Peyer's patch (tissue), 4 donors: ENCODE data around the gene FAM170B. TPM values are rescaled to one million over a fixed set of nuclear protein-coding genes. Genes with fewer than 3 reads are reported as not detected.
A peak's percentile ranks its signal among the peaks of the same experiment; 100 is the strongest.

Experiments used
- DNase-seq, 3 donors: peaks; one replicate each; pipeline ENCODE4 v3.0.0-alpha.2; 2017 to 2019
- H3K27ac ChIP-seq, 4 donors: fragments of 200-600 bp; sonication (generic); one replicate each; pipeline ENCODE4 v1.5.1; 2016 to 2019
- H3K27me3 ChIP-seq, 2 donors: fragments of 200-600 bp; sonication (generic); one replicate each; pipeline ENCODE4 v1.5.1; 2019
- H3K36me3 ChIP-seq, 3 donors: fragments of 200-600 bp; sonication (generic); one replicate each; pipeline ENCODE4 v1.5.1; 2016 to 2019
- H3K4me1 ChIP-seq, 4 donors: fragments of 200-600 bp; sonication (generic); one replicate each; pipeline ENCODE4 v1.5.1; 2016 to 2019
- H3K4me3 ChIP-seq, 4 donors: fragments of 200-600 bp; sonication (generic); 1 replicate in 3 of 4; 2 replicates in 1 of 4; pipeline ENCODE4 v1.5.1; 2016 to 2019; ENCODE audit warnings: mild to moderate bottlenecking in 1 of 4
- H3K9me3 ChIP-seq, 4 donors: fragments of 200-600 bp; sonication (generic); one replicate each; pipeline ENCODE4 v1.5.1; 2016 to 2019; ENCODE audit warnings: mild to moderate bottlenecking in 1 of 4
- POLR2A ChIP-seq, 2 donors: fragments of 450-650 bp; IDR thresholded peaks; one replicate each; pipeline ENCODE4 v1.5.1; 2017; ENCODE audit warnings: antibody characterized with exemption in 2 of 2, mild to moderate bottlenecking in 2 of 2, moderate library complexity in 2 of 2
- total RNA-seq, 4 donors: library from RNA; depleted of rRNA; stranded (reverse); fragments of >200 nt; gene quantifications; one replicate each; pipeline ENCODE4 v1.1.0, GENCODE V29; 2016
- TF ChIP-seq, protein P1 (sequence below), 6 experiments: fragments of 450-650 bp in 4 of 6; fragments of 200-600 bp in 2 of 6; sonication (generic) in 1 of 6; IDR thresholded peaks; one replicate each; pipeline ENCODE4 v1.5.1; 2017 to 2019; ENCODE audit warnings: antibody characterized with exemption in 6 of 6, mild to moderate bottlenecking in 3 of 6, moderate library complexity in 1 of 6

The FAM170B gene
- total RNA-seq, 4 donors from 2014 or later: not detected

DNA sequence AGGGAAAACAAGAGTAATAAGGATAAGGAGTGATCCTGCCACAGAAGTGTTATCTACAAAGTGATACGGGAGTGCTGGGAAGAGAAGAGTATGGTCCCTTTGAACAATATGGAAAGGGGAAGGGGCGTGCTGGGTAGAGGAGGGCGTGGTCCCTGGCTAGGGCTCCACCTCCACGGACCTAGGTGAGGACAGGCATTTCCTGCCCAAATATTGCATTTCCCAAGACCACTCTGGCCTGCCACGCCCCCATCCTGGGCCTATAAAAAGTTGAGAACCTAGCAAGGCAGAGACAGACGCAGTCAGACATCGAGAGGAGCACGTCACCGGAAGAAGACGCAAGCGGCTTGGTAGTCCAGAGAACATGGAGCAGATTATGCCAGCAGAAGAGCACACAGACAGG, 41.3 kb downstream of the FAM170B start:
- no peak for TF ChIP-seq POLR2A (IDR thresholded peaks at IDR 0.05)
- TF ChIP-seq, protein P1, sequence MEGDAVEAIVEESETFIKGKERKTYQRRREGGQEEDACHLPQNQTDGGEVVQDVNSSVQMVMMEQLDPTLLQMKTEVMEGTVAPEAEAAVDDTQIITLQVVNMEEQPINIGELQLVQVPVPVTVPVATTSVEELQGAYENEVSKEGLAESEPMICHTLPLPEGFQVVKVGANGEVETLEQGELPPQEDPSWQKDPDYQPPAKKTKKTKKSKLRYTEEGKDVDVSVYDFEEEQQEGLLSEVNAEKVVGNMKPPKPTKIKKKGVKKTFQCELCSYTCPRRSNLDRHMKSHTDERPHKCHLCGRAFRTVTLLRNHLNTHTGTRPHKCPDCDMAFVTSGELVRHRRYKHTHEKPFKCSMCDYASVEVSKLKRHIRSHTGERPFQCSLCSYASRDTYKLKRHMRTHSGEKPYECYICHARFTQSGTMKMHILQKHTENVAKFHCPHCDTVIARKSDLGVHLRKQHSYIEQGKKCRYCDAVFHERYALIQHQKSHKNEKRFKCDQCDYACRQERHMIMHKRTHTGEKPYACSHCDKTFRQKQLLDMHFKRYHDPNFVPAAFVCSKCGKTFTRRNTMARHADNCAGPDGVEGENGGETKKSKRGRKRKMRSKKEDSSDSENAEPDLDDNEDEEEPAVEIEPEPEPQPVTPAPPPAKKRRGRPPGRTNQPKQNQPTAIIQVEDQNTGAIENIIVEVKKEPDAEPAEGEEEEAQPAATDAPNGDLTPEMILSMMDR (IDR thresholded peaks at IDR 0.05): no peak
- no peak for DNase-seq
- Histone ChIP-seq H3K4me3 (no peak overlapping the region), H3K9me3 (no peaks in the 10 kb centered on the region), H3K4me1 (no peaks in the 10 kb centered on the region), H3K27me3 (no peaks in the 10 kb centered on the region), H3K36me3 (no peaks in the 10 kb centered on the region), H3K27ac (no peak overlapping the region)

DNA sequence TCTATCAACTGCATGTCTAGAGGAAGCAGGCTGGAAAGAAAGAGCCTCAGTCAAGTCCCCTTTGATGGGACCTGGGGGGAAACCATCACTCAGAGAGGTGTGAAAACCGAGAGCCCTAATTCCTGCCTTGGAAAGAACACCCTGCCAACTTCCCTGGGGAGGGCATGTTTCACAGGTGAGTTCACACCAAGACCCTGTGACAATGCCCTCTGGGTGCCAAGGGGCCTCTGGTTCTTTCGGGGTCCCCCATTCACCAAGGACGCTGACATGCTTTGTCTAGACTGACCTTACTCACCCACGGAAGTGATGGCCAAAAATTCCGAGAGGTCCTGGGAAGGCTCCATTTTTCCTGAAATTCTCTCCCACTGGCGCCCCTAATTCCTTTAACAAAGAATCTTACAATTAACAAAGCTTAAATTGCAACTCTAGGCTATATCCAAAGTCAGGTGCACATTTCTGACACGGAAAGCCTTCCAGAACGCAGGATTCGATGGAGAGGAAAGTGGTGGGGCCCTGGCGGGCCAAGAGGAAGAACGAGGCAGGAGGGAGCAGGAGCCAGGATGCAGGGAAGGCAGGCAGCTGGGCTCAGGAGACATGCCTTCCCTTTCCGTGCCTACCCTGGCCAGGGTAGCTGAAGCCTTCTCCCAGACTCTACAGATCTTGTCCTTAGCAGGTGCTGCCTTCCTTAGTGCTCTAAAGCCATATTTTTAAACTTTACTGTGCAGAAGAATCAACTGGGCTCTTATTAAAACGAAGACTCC, 42.2 kb downstream of the FAM170B start:
- DNase-seq: no peak
- H3K9me3 ChIP-seq: no peaks in the 10 kb centered on the region
- no peak overlapping the region for H3K27ac ChIP-seq
- H3K4me1 ChIP-seq: no peaks in the 10 kb centered on the region
- no peak overlapping the region for H3K4me3 ChIP-seq
- no peak for TF ChIP-seq POLR2A (IDR thresholded peaks at IDR 0.05)
- TF ChIP-seq, protein P1 (IDR thresholded peaks at IDR 0.05): no peak
- H3K27me3 ChIP-seq: no peaks in the 10 kb centered on the region
- H3K36me3 ChIP-seq: no peaks in the 10 kb centered on the region

DNA sequence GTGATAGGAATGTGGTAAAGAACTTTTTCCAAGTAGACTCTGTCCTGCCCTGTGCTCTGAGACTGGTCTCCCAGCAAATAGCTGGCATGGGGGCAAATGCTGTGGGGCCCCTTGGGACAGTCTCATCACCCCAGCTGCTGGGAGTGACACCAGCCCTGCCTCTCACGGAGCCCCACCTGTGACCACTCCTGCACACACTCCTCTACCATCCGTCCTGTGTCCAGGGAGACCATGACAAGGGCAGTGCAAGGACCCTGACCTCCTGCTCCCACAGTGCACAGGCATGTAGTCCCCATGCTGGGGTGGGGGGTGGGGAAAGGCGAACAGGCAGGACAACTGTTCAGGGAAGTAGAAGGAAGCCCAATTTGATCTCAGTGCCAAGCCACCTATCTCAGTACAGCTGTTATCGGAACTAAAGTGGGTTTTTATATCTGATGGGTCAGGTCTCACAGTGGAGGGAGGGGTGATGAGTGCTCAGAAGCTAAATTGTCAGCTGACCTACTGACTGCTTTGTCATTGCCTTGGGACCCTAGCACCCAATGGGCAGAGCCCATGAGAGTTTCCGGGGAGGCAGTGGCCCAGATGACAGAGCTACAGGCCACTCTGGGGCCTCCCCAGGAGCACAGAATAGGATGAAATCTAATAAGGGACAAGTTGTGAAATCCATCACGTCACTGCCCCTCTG, 43.0 kb downstream of the FAM170B start:
- no peaks in the 10 kb centered on the region for H3K4me1 ChIP-seq
- no peak overlapping the region for H3K4me3 ChIP-seq
- H3K27me3 ChIP-seq: no peaks in the 10 kb centered on the region
- no peaks in the 10 kb centered on the region for H3K9me3 ChIP-seq
- H3K27ac ChIP-seq: no peak overlapping the region
- TF ChIP-seq, protein P1 (IDR thresholded peaks at IDR 0.05): no peak
- no peak for TF ChIP-seq POLR2A (IDR thresholded peaks at IDR 0.05)
- H3K36me3 ChIP-seq: no peaks in the 10 kb centered on the region
- peak in 1 of 3 donors; percentile 1 for DNase-seq

DNA sequence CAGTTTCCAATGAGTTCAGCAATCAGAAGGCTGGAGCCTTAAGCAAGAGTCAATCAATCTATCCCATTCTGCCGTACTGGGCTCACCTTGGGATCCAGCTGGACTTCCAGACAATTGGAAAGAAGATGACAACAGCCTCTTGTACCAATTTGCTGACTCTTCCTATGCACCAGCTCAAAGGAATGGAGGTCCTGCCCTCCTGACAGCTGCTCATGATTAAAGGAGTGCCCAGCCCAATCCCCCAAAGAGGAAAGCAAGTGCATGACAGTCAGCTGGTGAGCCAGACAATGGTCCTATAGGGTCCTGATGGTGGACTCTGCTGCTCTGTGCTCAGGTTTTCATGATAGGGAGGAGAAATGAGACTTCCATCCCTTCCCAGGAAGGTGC, 43.6 kb downstream of the FAM170B start:
- H3K4me3 ChIP-seq: no peak overlapping the region
- peak in 1 of 3 donors; percentile 0 for DNase-seq
- H3K27ac ChIP-seq: peak overlapping the region in 1 of 4 donors; percentile 13
- no peaks in the 10 kb centered on the region for H3K9me3 ChIP-seq
- no peaks in the 10 kb centered on the region for H3K27me3 ChIP-seq
- TF ChIP-seq, protein P1 (IDR thresholded peaks at IDR 0.05): no peak
- TF ChIP-seq POLR2A (IDR thresholded peaks at IDR 0.05): no peak
- no peaks in the 10 kb centered on the region for H3K4me1 ChIP-seq
- H3K36me3 ChIP-seq: no peaks in the 10 kb centered on the region

DNA sequence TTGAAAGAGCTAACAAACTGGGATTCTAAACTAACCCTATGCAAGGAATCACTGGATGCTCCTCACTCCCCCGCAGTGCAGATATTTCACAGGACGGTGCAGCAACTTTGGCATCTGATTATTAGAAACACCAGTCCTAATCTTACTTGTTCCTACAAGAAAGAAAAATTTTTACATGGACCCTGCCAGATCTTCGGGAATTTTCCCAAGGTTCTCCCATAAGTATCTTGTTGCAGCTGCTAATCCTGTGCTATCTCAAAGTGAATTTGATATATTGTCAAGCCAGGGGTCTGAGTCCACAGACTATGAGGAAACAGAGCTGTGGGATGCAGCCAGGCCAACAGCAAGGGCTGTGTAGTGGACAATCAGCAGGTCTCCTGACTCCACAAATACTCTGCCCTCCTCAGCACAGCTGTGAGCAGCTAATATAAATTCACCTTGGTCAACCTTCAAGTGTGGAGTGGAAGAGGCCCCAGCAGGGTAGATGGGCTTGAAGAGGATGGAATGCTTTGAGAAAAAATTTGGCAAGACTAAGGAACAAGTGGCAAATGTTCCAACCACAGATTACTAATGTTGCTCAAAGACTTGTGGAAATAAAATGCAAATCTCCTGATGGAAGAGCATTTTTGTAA, 44.1 kb downstream of the FAM170B start:
- no peak overlapping the region for H3K27ac ChIP-seq
- no peaks in the 10 kb centered on the region for H3K36me3 ChIP-seq
- H3K4me1 ChIP-seq: no peaks in the 10 kb centered on the region
- no peaks in the 10 kb centered on the region for H3K9me3 ChIP-seq
- H3K27me3 ChIP-seq: no peaks in the 10 kb centered on the region
- TF ChIP-seq, protein P1 (IDR thresholded peaks at IDR 0.05): no peak
- TF ChIP-seq POLR2A (IDR thresholded peaks at IDR 0.05): no peak
- DNase-seq: no peak
- no peak overlapping the region for H3K4me3 ChIP-seq
